WI38 (cell line): ENCODE results near the gene UBQLN4.

Source experiments
- H3K4me3 ChIP-seq: 2 replicates; pipeline ENCODE4 v1.5.1; 2011; ENCODE audit warnings: low read depth, mild to moderate bottlenecking, control low read depth, low read length
- CTCF ChIP-seq: IDR thresholded peaks from 2 replicates; pipeline ENCODE4 v1.5.1; 2012; ENCODE audit warnings: low read depth, mild to moderate bottlenecking, control low read depth, low read length

UBQLN4 gene

GRCh38 chr1:156089704-156090103 lies 36.1 kb upstream of the UBQLN4 start:
- no peak for TF ChIP-seq CTCF
- H3K4me3 ChIP-seq = no peak overlapping the region

DNA sequence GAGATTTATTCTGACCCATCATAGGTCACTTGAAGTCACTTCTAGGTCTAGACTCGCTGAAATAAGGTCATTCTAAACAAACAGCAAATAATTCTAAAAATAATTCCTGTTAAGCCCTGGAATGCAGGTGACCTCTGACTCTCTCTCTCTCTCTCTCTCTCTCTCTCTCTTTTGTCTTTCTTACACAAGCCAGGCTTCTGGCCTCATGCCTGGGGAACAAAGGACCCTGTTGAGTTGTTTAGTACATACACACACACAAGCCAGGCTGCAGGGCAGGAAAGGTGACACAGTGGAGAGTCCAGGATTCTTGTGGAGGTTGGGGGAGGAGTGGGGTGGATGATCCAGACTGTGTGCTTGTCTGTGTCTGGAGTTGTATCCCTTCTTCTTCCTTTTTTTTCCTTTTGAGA lies 32.7 kb upstream of the UBQLN4 start:
- no peak for TF ChIP-seq CTCF
- H3K4me3 ChIP-seq = no peak overlapping the region

DNA sequence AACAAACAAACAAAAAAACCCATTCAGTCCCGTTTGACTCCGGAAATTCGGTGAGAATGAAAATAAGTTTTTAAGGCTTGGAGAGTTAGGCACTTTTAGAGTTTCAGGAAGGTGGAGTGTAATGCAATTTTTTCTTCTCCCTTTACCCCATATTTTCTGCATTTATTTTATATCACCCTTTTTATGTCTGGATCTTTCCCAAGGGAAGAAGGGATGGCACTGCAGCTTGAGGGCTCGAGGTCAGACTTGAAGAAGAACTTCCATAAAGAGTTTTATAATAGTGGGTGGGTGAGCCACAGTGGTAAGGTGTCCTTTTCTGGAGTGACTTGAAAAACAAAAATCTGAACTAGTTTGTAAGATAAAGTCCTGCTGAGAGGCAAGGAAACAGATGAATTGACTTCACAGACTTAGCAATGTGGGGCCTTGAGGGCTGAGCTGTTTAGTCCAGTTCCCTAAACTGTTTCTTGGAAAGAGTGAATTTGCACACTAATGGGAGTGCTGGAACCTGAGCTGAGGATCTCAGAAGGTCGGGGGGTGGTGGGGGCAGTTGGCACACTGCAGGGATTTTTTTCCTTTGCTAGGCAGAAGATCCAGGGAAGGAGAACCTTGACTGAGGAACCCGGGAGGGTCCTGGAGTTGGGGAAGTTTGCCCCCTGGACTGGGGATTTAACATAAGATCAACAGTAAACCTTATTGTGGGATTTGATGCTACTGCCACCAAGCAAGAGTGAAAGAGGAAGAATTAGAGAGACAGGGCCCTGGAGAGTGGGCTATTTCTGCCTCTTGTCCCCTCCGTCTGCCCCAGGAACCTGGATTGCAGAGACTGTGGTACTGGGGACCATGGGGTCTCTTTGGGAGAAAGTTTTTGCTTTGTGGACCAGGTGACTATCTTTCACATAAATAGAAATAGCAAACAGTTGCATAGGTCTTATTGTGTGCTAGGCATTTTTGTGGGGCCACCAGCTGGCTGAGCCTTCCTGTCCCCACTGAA lies 30.5 kb upstream of the UBQLN4 start:
- no peak for TF ChIP-seq CTCF
- H3K4me3 ChIP-seq = peak overlapping the region; percentile 76

GRCh38 chr1:156082309-156083091 lies 28.9 kb upstream of the UBQLN4 start, which contains the start of gene MEX3A:
TSS of gene MEX3A (minus strand) at chr1:156082465. CDS start at chr1:156081998, 467 bp downstream.
- TF ChIP-seq CTCF = no peak
- H3K4me3 ChIP-seq = peak within 1 kb of the TSS; percentile 76

DNA sequence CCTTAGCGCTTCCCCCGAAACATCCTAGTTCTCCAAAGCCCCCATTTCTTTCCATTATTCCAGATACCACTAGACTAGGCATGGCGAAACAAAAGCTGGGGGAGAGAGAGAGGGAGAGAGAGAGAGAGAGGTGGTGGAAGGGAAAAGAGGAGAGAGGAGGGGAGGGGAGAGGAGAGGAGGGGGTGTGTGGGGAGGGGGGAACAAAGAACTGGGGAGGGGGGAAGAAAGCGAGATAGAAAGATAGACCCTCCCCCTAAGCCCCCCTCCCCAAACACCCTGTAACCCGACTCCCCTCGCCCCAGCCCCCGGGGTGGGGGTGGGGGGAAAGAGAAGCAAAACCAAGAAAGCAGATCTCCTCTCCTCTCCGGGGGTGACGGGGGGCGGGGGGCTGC lies 28.3 kb upstream of the UBQLN4 start:
- no peak for TF ChIP-seq CTCF
- peak overlapping the region; percentile 76 for H3K4me3 ChIP-seq

- no peak for TF ChIP-seq CTCF
- H3K4me3 ChIP-seq = peak overlapping the region; percentile 76
These were observed 27.8 kb upstream of the UBQLN4 start for GRCh38 chr1:156081180-156081916.
